K562 (cell line): ENCODE results near the gene ZNF839.

Experiments used
- CBX8 ChIP-seq: fragments of 200-600 bp; sonication (generic); IDR thresholded peaks from 2 replicates; pipeline ENCODE4 v1.6.1; 2012; ENCODE audit warnings: borderline replicate concordance, mixed run types, low read depth, mild to moderate bottlenecking, moderate library complexity, mixed read lengths, low read length, control low read depth, inconsistent platforms; ENCODE audit not compliant: poor library complexity, severe bottlenecking; ENCODE audit errors: extremely low read depth
- CTCF ChIP-seq, 3 experiments: IDR thresholded peaks in 2 of 3; conservative IDR thresholded peaks in 1 of 3; 2 replicates each; pipeline ENCODE4 v1.5.1; 2011 to 2012; ENCODE audit warnings: low read length in 3 of 3, mild to moderate bottlenecking in 3 of 3, control low read depth in 2 of 3, improper control_type of control experiment in 1 of 3, inconsistent platforms in 1 of 3, low read depth in 1 of 3, mixed read lengths in 1 of 3, moderate library complexity in 1 of 3; ENCODE audit not compliant: insufficient read depth in 2 of 3
- ELK1 ChIP-seq: sonication (generic); formaldehyde crosslinking; IDR thresholded peaks from 2 replicates; pipeline ENCODE4 v1.8.1; 2022; ENCODE audit warnings: missing genetic modification reagents
- FOXA1 ChIP-seq: fragments of 450-650 bp; IDR thresholded peaks from 2 replicates; pipeline ENCODE4 v1.6.1; 2016; ENCODE audit warnings: mild to moderate bottlenecking, borderline replicate concordance
- FOXK1 ChIP-seq: sonication (generic); formaldehyde crosslinking; IDR thresholded peaks from 2 replicates; pipeline ENCODE4 v1.8.0; 2022; ENCODE audit warnings: missing genetic modification reagents, mild to moderate bottlenecking, borderline replicate concordance
- GATAD2A ChIP-seq: fragments of 450-650 bp; IDR thresholded peaks from 2 replicates; pipeline ENCODE4 v1.6.1; 2017
- HDAC3 ChIP-seq: fragments of 450-650 bp; IDR thresholded peaks from 2 replicates; pipeline ENCODE4 v1.6.1; 2018; ENCODE audit warnings: borderline replicate concordance, mild to moderate bottlenecking, moderate library complexity; ENCODE audit not compliant: partially characterized antibody
- MAFF ChIP-seq: IDR thresholded peaks from 2 replicates; pipeline ENCODE4 v1.6.1; 2012; ENCODE audit warnings: low read length, improper control_type of control experiment
- MCM7 ChIP-seq, 2 experiments: fragments of 450-650 bp; IDR thresholded peaks; 2 replicates each; pipeline ENCODE4 v1.6.1; 2016 to 2018
- POLR2AphosphoS5 ChIP-seq: IDR thresholded peaks from 2 replicates; pipeline ENCODE4 v1.6.1; 2011; ENCODE audit warnings: mild to moderate bottlenecking, low read depth, low read length, moderate library complexity; ENCODE audit not compliant: control insufficient read depth, insufficient read depth
- SRF ChIP-seq, 2 experiments: fragments of 250-450, 450-650 bp in 1 of 2; sonication (Bioruptor Pico) in 1 of 2; sonication (generic) in 1 of 2; formaldehyde crosslinking; IDR thresholded peaks; 2 replicates each; pipeline versions ENCODE4 v1.5.0 to v1.5.1; 2020 to 2022; ENCODE audit warnings: mild to moderate bottlenecking in 1 of 2, missing genetic modification reagents in 1 of 2
- TEAD4 ChIP-seq, 2 experiments: sonication (generic) in 1 of 2; formaldehyde crosslinking in 1 of 2; IDR thresholded peaks; 2 replicates each; pipeline versions ENCODE4 v1.6.1 to v1.8.0; 2012 to 2022; ENCODE audit warnings: borderline replicate concordance in 1 of 2, inconsistent platforms in 1 of 2, low read length in 1 of 2, mild to moderate bottlenecking in 1 of 2, missing genetic modification reagents in 1 of 2

GRCh38 chr14:102363182-102363943 lies 43.8 kb downstream of the ZNF839 start:
- TF ChIP-seq TEAD4 (IDR thresholded peaks at IDR 0.05; ENCODE audit: low read length), result no peak
- TF ChIP-seq TEAD4 (CRISPR knock-in tag; IDR thresholded peaks at IDR 0.05; ENCODE audit: borderline replicate concordance), result no peak
- TF ChIP-seq SRF (CRISPR knock-in tag; IDR thresholded peaks at IDR 0.05), result no peak
- TF ChIP-seq GATAD2A, result no peak
- TF ChIP-seq MCM7 (IDR thresholded peaks at IDR 0.05), result no peak
- TF ChIP-seq CTCF (IDR thresholded peaks at IDR 0.05 in 2 of 3, conservative IDR thresholded peaks at IDR 0.05 in 1 of 3; ENCODE audit: insufficient read depth in 2 of 3, low read depth in 1 of 3, low read length in 3 of 3), result no peak
- no peak for TF ChIP-seq FOXA1
- TF ChIP-seq FOXK1 (CRISPR knock-in tag), result no peak
- no peak for TF ChIP-seq POLR2AphosphoS5
- no peak for TF ChIP-seq CBX8
- TF ChIP-seq ELK1, result no peak
- TF ChIP-seq MAFF, result no peak
- no peak for TF ChIP-seq HDAC3
